Measurements from ENCODE around the gene INTS1. TPM values are rescaled to one million over a fixed set of nuclear protein-coding genes. Genes with fewer than 3 reads are reported as not detected.
"Not testable (repeated sequence)": the region's sequence is repeated elsewhere in the genome, so short reads cannot be mapped to it uniquely, and the experiment has no call there.

The INTS1 gene
- total and polyA plus RNA-seq, 9 donors: 1.9 to 80.5 (median 61.5) TPM

DNA sequence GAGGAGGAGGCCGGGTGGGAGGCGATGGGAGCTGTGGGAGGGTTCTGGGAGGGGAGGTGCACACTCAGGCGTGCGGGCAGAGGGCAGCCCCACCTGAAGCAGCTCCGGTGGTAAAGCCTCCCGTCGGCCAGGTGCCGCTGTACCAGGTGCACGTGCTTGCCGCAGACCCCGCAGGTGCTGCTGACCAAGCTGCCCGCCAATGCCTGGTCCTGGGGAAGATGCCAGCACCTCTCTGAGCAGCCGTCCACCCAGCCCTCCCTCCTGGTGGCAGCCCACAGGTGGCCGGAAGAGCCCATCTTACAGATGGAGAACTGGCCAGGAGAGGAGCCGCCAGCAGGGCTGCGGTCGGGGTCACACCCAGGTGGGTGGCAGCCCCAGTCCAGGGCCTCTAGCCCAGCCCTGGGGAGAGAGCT lies 57.6 kb downstream of the INTS1 start:
- Histone ChIP-seq H3K27me3 (no peaks in the 10 kb centered on the region), H3K27ac (no peak overlapping the region), H3K36me3 (no peaks in the 10 kb centered on the region), H3K4me1 (ENCODE audit: insufficient read depth) (no peaks in the 10 kb centered on the region), H3K9me3 (no peaks in the 10 kb centered on the region), H3K4me3 (no peak overlapping the region)
- DNase-seq: no peak
- TF ChIP-seq EP300 (IDR thresholded peaks at IDR 0.05) (no peak), POLR2A (IDR thresholded peaks at IDR 0.05) (no peak), CTCF (IDR thresholded peaks at IDR 0.05) (no peak)
- WGBS, 3 donors: 34 to 50% (median 39%) methylated on average over 15 to 17 of the region's 17 CpGs
- intact Hi-C loops (cut with DNase I): no loop called here

DNA sequence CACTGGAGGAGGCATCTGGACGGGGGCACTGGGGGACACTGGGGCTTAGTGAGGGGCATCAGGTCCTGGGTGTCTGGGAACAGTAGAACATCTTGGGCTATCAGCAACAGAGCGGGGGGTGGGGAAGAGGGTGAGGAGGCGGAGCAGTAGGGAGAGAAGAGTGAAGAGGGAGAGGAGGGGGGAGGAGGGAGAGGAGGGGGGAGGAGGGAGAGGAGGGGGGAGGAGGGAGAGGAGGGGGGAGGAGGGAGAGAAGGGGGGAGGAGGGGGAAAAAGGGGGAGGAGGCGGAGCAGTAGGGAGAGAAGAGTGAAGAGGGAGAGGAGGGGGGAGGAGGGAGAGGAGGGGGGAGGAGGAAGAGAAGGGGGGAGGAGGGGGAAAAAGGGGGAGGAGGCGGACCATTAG lies 58.2 kb downstream of the INTS1 start:
- H3K4me3 ChIP-seq; DNase-seq; H3K27ac ChIP-seq; H3K4me1 ChIP-seq (ENCODE audit: insufficient read depth); H3K36me3 ChIP-seq; H3K9me3 ChIP-seq; H3K27me3 ChIP-seq; intact Hi-C loops (cut with DNase I): not testable (repeated sequence)
- WGBS, 3 donors: 74 to 89% (median 80%) methylated on average over 3 to 4 of the region's 5 CpGs

DNA sequence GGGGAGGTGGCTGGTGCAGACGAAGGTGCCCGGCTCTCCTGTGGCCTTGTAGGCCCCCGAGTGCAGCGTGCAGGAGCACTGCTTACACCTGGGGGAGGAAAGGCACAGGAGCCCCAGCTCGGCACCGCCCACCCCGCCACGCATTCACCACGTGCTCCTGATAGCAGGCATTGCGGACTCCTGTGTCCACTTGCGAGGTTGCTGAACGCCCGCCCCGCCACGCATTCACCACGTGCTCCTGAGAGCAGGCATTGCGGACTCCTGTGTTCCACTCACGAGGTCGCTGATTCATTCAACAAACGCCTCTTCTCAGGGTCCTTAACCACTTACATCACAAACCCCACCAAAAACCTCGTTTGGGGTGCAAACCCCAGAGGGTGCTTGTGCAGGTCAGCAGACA lies 58.8 kb downstream of the INTS1 start:
- Histone ChIP-seq H3K4me1 (ENCODE audit: insufficient read depth) (no peaks in the 10 kb centered on the region), H3K4me3 (no peak overlapping the region), H3K27me3 (no peaks in the 10 kb centered on the region), H3K27ac (no peak overlapping the region), H3K36me3 (no peaks in the 10 kb centered on the region), H3K9me3 (no peaks in the 10 kb centered on the region)
- TF ChIP-seq CTCF (IDR thresholded peaks at IDR 0.05): no peak
- TF ChIP-seq POLR2A (IDR thresholded peaks at IDR 0.05): no peak
- no peak for TF ChIP-seq EP300 (IDR thresholded peaks at IDR 0.05)
- whole genome bisulfite sequencing, 3 donors: 80 to 87% (median 84%) methylated on average over 15 to 21 of the region's 21 CpGs
- DNase-seq: no peak
- intact Hi-C loops (cut with DNase I): no loop called here

- no peak overlapping the region for H3K27ac ChIP-seq
- no peaks in the 10 kb centered on the region for H3K36me3 ChIP-seq
- no peaks in the 10 kb centered on the region for H3K27me3 ChIP-seq
- no peak for DNase-seq
- TF ChIP-seq CTCF (IDR thresholded peaks at IDR 0.05) (no peak), POLR2A (IDR thresholded peaks at IDR 0.05) (no peak), EP300 (IDR thresholded peaks at IDR 0.05) (no peak)
- intact Hi-C loops (cut with DNase I): no loop called here
- no peaks in the 10 kb centered on the region for H3K4me1 ChIP-seq (ENCODE audit: insufficient read depth)
- no peak overlapping the region for H3K4me3 ChIP-seq
- no peaks in the 10 kb centered on the region for H3K9me3 ChIP-seq
- 70 to 79% (median 78%) methylated on average over 24 of the region's 24 CpGs for WGBS, 3 donors
Observed at GRCh38 chr7:1444925-1445322, 59.3 kb downstream of the INTS1 start.

- no peaks in the 10 kb centered on the region for H3K27me3 ChIP-seq
- H3K4me1 ChIP-seq (ENCODE audit: insufficient read depth): no peaks in the 10 kb centered on the region
- no peaks in the 10 kb centered on the region for H3K36me3 ChIP-seq
- H3K4me3 ChIP-seq: no peak overlapping the region
- no peak for TF ChIP-seq POLR2A (IDR thresholded peaks at IDR 0.05)
- no peak for TF ChIP-seq CTCF (IDR thresholded peaks at IDR 0.05)
- TF ChIP-seq EP300 (IDR thresholded peaks at IDR 0.05): no peak
- H3K27ac ChIP-seq: no peak overlapping the region
- no peak for DNase-seq
- 83 to 86% (median 85%) methylated on average over 27 to 45 of the region's 45 CpGs for WGBS, 3 donors
- H3K9me3 ChIP-seq: no peaks in the 10 kb centered on the region
- intact Hi-C loops (cut with DNase I): no loop called here
Observed at GRCh38 chr7:1444214-1444924, 59.8 kb downstream of the INTS1 start.

GRCh38 chr7:1443587-1444200 lies 60.5 kb downstream of the INTS1 start:
- intact Hi-C loops (cut with DNase I); H3K4me1 ChIP-seq (ENCODE audit: insufficient read depth); H3K27me3 ChIP-seq; H3K4me3 ChIP-seq; H3K27ac ChIP-seq; H3K36me3 ChIP-seq; H3K9me3 ChIP-seq; DNase-seq: not testable (repeated sequence)
- WGBS, 3 donors: 92 to 96% (median 95%) methylated on average over 21 to 27 of the region's 42 CpGs
